ENCODE measurements around the gene ADGRG6.
A peak's percentile ranks its signal among the peaks of the same experiment; 100 is the strongest.
"Not testable (repeated sequence)": the region's sequence is repeated elsewhere in the genome, so short reads cannot be mapped to it uniquely, and the experiment has no call there.

ADGRG6 gene

DNA sequence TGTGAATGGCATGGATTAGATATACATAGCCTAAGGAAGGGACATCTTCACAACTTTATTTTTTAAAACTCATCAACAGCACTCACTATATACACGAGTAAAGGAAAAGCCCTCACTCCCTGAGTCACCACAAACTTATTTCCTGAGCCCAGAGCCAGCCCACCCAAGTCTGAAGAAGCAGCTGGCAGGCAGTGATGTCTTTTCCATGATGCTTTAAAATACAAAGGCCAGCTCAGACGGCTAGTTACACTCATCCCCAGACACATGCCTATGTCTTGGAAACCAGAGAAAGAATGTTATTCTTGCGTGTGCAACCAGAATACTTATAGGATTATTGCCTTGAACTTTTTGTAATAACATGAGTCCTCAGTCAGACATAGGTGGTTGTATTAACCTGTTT is 114.4 kb downstream of the ADGRG6 start:
- peak; percentile 98 for DNase-seq (ENCODE audit: low read depth, low spot score)
- in situ Hi-C loops (cut with HindIII; ENCODE audit: low sequenced_read_pairs), result no loop called here
- no peak overlapping the region for H3K4me3 ChIP-seq (ENCODE audit: low read depth, low read length)
- TF ChIP-seq, protein P1, sequence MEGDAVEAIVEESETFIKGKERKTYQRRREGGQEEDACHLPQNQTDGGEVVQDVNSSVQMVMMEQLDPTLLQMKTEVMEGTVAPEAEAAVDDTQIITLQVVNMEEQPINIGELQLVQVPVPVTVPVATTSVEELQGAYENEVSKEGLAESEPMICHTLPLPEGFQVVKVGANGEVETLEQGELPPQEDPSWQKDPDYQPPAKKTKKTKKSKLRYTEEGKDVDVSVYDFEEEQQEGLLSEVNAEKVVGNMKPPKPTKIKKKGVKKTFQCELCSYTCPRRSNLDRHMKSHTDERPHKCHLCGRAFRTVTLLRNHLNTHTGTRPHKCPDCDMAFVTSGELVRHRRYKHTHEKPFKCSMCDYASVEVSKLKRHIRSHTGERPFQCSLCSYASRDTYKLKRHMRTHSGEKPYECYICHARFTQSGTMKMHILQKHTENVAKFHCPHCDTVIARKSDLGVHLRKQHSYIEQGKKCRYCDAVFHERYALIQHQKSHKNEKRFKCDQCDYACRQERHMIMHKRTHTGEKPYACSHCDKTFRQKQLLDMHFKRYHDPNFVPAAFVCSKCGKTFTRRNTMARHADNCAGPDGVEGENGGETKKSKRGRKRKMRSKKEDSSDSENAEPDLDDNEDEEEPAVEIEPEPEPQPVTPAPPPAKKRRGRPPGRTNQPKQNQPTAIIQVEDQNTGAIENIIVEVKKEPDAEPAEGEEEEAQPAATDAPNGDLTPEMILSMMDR (IDR thresholded peaks at IDR 0.05; ENCODE audit: low read depth, low read length), result no peak

DNA sequence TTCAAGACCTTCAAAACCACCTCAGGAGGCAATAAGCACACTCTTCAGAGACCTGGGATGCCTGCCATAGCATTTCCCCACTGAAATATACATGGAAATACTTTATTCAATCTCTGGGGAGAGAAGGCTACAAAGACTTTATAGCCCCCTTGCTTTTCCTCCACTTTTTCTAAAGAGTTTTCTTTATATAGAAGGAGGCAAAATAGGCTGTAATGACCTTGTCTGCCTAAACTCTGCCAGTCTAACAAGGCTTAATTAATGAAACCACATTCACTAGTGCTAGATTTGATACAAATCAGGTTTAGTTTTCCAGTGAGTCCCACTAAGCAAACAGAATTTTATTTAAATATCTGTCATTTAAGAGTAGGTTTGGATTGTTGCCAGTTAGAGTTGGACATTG is 114.9 kb downstream of the ADGRG6 start:
- DNase-seq (ENCODE audit: low read depth, low spot score), result no peak
- in situ Hi-C loops (cut with HindIII; ENCODE audit: low sequenced_read_pairs), result no loop called here
- TF ChIP-seq, protein P1 (IDR thresholded peaks at IDR 0.05; ENCODE audit: low read depth, low read length), result no peak
- no peak overlapping the region for H3K4me3 ChIP-seq (ENCODE audit: low read depth, low read length)

DNA sequence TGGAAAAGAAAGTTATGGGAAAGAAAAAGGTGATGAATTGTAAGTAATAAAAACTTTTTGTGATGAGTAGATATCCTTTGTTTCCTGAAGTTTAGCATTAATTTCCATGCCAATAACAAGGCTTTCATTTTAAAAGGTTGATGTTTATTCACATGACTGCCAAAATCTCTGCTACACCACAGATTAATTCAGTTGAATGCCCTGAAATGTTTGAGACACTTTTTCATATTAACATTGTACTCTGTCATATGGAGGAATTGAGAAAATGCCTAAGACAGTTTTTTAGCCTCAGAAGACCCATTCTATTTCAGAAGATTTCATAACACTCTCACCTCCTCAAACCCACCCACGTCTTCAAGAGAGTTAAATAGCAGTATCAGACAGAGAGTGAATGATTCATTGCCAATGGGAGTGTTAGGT is 115.5 kb downstream of the ADGRG6 start:
- peak; percentile 9 for DNase-seq (ENCODE audit: low read depth, low spot score)
- TF ChIP-seq, protein P1 (IDR thresholded peaks at IDR 0.05; ENCODE audit: low read depth, low read length), result no peak
- in situ Hi-C loops (cut with HindIII; ENCODE audit: low sequenced_read_pairs), result no loop called here
- H3K4me3 ChIP-seq (ENCODE audit: low read depth, low read length), result no peak overlapping the region

DNA sequence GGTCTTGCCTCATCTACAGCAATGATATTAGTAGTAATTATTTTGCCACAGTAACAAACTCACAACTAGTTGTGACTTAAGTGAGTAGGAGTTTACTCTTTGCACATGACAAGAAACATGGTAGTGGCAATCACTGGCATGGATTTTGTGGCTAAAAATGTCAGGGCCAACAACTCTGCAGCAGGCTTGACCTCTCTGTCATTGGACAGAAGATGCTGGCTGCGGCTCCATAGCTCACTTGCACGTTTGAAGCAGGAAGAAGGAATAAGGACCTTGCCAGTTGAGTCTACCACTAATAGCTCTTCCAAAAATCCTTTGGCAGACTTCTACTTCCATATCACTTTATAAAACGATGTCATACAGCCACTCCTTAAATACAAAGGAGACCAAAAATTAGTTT is 117.3 kb downstream of the ADGRG6 start:
- in situ Hi-C loops (cut with HindIII; ENCODE audit: low sequenced_read_pairs), result no loop called here
- TF ChIP-seq, protein P1 (IDR thresholded peaks at IDR 0.05; ENCODE audit: low read depth, low read length), result no peak

DNA sequence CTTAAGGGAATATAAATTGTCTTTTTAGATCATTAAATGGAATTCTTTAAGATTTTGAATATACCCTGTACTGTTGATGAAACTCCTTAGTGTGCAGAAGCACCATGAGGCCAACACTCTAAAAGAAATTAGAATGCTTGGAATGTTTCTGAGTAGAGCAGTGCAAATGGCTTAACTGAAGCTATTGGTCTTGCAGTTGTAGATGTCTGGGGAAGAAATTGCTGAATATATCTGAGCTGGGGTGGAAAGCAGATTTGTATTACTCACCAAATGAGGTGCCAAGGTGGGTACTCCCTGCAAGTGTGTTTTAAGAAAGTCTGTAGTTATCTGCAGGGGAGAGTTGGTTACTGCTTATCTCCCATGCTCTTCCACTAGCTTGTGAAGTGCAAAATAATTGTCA is 119.0 kb downstream of the ADGRG6 start:
- in situ Hi-C loops (cut with HindIII; ENCODE audit: low sequenced_read_pairs), result no loop called here
- TF ChIP-seq, protein P1 (IDR thresholded peaks at IDR 0.05; ENCODE audit: low read depth, low read length), result no peak
- DNase-seq (ENCODE audit: low read depth, low spot score), result no peak

More for the DNA sequence above, 117.3 kb downstream of the ADGRG6 start:
- no peak for DNase-seq (ENCODE audit: low read depth, low spot score)
- H3K4me3 ChIP-seq (ENCODE audit: low read depth, low read length), result no peak overlapping the region

DNA sequence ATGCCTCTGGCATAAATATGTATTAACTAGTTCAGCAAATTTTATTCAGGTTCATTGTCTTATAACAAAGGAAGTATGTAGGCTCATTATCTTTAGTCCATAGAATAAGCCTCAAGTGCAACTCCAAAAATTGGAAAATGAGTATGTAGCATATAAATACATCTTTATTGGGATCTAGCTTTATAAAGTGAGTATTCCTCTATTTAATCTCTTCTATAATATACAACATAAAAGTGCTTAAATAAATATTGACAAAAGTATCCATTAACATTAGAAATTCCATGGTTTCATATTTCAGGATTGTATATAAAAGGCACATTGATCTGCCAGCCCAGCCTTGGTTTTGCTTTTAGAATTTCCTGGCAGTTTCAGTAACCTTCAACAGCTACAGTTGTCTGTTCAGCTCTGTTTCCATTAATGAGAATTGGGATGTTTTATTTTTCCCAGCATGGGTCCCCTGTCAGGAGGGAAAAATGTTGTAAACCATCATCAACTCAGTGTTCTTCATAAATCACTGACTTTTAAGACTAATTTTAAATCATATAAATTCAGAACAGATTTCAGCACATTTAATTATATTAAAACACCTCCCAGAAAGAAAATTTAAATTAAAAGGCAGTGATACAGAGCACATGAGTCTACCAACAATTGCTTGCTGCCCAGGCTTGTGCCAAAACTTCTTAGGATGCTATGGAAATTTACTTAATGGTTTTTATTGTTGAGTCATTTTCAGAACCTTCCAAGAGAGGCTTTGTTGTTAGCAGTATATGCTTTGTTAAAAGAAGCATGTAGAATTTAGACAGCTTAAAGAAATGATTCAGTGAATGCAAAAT is 119.7 kb downstream of the ADGRG6 start:
- peak; percentile 67 for DNase-seq (ENCODE audit: low read depth, low spot score)
- in situ Hi-C loops (cut with HindIII; ENCODE audit: low sequenced_read_pairs), result no loop called here
- H3K4me3 ChIP-seq (ENCODE audit: low read depth, low read length), result no peak overlapping the region
- TF ChIP-seq, protein P1 (IDR thresholded peaks at IDR 0.05; ENCODE audit: low read depth, low read length), result no peak

More for the DNA sequence above, 119.0 kb downstream of the ADGRG6 start:
- no peak overlapping the region for H3K4me3 ChIP-seq (ENCODE audit: low read depth, low read length)

DNA sequence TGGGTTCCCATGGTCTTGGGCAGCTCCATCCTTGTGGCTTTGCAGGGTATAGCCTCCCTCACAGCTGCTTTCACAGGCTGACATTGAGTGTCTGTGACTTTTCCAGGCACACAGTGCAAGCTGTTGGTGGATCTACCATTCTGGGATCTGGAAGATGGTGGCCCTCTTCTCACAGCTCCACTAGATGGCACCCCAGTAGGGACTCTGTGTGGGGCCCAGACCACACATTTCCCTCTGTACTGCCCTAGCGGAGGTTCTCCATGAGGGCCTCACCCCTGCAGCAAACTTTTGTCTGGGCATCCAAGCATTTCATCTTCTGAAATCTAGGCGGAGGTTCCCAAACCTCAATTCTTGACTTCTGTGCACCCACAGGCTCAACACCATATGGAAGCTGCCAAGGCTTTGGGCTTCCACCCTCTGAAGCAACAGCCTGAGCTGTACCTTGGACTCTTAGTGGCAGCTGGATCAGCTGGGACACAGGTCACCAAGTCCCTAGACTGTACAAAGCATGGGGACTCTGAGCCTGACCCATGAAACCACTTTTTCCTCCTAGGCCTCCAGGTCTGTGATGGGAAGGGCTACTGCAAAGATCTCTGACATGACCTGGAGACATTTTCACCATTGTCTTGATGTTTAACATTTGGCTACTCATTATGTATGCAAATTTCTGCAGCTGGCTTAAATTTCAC is 124.8 kb downstream of the ADGRG6 start:
- in situ Hi-C loops (cut with HindIII; ENCODE audit: low sequenced_read_pairs); DNase-seq (ENCODE audit: low read depth, low spot score); H3K4me3 ChIP-seq (ENCODE audit: low read depth, low read length): not testable (repeated sequence)

DNA sequence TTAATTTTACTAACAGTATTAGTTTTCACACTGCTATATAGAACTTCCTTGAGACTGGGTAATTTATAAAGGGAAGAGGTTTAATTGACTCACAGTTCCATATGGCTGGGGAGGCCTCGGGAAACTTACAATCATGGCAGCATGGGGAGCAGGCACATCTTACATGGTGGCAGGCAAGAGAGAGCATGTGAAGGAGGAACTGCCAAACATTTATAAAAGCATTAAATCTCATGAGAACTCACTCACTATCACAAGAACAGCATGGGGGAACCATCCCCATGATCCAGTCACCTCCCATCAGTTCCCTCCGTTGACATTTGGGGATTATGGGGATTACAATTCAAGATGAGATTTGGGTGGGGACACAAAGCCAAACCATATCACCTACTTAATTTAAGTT is 126.7 kb downstream of the ADGRG6 start:
- H3K4me3 ChIP-seq (ENCODE audit: low read depth, low read length); DNase-seq (ENCODE audit: low read depth, low spot score); in situ Hi-C loops (cut with HindIII; ENCODE audit: low sequenced_read_pairs): not testable (repeated sequence)

Data from astrocyte of the spinal cord (primary cell).